ENCODE measurements around the gene PLXNB1. TPM values are rescaled to one million over a fixed set of nuclear protein-coding genes. Genes with fewer than 3 reads are reported as not detected.

PLXNB1 gene
- total and polyA plus RNA-seq, 2 experiments from 2014 or later, result 49.0 to 144 TPM

DNA sequence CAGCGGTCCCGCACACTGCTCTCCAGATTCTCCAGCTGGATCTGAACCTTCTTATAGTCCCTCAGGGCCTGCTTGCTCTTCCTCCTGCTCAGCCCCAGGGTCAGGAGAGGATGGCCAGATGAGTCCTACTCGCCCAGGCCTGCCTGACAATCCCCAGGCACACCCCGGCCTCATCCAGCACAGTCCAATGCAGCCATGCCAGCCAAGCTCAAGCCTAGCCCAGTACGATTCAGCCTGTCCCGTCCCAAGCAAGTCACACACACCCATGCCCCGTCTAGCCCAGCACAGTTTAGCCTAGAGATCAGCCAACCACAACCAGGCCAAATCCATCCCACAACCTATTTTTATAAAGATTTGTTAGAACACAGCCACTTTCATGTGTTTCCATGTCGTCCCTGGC is 16.8 kb downstream of the PLXNB1 start (continued):
- TF ChIP-seq, protein P1, sequence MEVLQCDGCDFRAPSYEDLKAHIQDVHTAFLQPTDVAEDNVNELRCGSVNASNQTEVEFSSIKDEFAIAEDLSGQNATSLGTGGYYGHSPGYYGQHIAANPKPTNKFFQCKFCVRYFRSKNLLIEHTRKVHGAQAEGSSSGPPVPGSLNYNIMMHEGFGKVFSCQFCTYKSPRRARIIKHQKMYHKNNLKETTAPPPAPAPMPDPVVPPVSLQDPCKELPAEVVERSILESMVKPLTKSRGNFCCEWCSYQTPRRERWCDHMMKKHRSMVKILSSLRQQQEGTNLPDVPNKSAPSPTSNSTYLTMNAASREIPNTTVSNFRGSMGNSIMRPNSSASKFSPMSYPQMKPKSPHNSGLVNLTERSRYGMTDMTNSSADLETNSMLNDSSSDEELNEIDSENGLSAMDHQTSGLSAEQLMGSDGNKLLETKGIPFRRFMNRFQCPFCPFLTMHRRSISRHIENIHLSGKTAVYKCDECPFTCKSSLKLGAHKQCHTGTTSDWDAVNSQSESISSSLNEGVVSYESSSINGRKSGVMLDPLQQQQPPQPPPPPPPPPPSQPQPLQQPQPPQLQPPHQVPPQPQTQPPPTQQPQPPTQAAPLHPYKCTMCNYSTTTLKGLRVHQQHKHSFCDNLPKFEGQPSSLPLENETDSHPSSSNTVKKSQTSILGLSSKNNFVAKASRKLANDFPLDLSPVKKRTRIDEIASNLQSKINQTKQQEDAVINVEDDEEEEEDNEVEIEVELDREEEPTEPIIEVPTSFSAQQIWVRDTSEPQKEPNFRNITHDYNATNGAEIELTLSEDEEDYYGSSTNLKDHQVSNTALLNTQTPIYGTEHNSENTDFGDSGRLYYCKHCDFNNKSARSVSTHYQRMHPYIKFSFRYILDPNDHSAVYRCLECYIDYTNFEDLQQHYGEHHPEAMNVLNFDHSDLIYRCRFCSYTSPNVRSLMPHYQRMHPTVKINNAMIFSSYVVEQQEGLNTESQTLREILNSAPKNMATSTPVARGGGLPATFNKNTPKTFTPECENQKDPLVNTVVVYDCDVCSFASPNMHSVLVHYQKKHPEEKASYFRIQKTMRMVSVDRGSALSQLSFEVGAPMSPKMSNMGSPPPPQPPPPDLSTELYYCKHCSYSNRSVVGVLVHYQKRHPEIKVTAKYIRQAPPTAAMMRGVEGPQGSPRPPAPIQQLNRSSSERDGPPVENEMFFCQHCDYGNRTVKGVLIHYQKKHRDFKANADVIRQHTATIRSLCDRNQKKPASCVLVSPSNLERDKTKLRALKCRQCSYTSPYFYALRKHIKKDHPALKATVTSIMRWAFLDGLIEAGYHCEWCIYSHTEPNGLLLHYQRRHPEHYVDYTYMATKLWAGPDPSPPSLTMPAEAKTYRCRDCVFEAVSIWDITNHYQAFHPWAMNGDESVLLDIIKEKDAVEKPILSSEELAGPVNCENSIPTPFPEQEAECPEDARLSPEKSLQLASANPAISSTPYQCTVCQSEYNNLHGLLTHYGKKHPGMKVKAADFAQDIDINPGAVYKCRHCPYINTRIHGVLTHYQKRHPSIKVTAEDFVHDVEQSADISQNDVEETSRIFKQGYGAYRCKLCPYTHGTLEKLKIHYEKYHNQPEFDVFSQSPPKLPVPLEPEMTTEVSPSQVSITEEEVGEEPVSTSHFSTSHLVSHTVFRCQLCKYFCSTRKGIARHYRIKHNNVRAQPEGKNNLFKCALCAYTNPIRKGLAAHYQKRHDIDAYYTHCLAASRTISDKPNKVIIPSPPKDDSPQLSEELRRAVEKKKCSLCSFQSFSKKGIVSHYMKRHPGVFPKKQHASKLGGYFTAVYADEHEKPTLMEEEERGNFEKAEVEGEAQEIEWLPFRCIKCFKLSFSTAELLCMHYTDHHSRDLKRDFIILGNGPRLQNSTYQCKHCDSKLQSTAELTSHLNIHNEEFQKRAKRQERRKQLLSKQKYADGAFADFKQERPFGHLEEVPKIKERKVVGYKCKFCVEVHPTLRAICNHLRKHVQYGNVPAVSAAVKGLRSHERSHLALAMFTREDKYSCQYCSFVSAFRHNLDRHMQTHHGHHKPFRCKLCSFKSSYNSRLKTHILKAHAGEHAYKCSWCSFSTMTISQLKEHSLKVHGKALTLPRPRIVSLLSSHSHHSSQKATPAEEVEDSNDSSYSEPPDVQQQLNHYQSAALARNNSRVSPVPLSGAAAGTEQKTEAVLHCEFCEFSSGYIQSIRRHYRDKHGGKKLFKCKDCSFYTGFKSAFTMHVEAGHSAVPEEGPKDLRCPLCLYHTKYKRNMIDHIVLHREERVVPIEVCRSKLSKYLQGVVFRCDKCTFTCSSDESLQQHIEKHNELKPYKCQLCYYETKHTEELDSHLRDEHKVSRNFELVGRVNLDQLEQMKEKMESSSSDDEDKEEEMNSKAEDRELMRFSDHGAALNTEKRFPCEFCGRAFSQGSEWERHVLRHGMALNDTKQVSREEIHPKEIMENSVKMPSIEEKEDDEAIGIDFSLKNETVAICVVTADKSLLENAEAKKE (CRISPR knock-in tag; IDR thresholded peaks at IDR 0.05), result no peak
- TF ChIP-seq POLR2AphosphoS5 (IDR thresholded peaks at IDR 0.05; ENCODE audit: low read depth) (no peak), STAT1 (IDR thresholded peaks at IDR 0.05; ENCODE audit: unreplicated experiment) (no peak), JUNB (IDR thresholded peaks at IDR 0.05; ENCODE audit: unreplicated experiment) (no peak), CREB1 (CRISPR knock-in tag; IDR thresholded peaks at IDR 0.05; ENCODE audit: low read depth) (no peak), NANOG (IDR thresholded peaks at IDR 0.05; ENCODE audit: borderline replicate concordance) (no peak), EZH2 (IDR thresholded peaks at IDR 0.05; ENCODE audit: low read depth, unreplicated experiment) (no peak)
- TF ChIP-seq, protein P2, sequence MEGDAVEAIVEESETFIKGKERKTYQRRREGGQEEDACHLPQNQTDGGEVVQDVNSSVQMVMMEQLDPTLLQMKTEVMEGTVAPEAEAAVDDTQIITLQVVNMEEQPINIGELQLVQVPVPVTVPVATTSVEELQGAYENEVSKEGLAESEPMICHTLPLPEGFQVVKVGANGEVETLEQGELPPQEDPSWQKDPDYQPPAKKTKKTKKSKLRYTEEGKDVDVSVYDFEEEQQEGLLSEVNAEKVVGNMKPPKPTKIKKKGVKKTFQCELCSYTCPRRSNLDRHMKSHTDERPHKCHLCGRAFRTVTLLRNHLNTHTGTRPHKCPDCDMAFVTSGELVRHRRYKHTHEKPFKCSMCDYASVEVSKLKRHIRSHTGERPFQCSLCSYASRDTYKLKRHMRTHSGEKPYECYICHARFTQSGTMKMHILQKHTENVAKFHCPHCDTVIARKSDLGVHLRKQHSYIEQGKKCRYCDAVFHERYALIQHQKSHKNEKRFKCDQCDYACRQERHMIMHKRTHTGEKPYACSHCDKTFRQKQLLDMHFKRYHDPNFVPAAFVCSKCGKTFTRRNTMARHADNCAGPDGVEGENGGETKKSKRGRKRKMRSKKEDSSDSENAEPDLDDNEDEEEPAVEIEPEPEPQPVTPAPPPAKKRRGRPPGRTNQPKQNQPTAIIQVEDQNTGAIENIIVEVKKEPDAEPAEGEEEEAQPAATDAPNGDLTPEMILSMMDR (conservative IDR thresholded peaks at IDR 0.05; ENCODE audit: low read depth in 2 of 2), result no peak
- TF ChIP-seq, protein P3, sequence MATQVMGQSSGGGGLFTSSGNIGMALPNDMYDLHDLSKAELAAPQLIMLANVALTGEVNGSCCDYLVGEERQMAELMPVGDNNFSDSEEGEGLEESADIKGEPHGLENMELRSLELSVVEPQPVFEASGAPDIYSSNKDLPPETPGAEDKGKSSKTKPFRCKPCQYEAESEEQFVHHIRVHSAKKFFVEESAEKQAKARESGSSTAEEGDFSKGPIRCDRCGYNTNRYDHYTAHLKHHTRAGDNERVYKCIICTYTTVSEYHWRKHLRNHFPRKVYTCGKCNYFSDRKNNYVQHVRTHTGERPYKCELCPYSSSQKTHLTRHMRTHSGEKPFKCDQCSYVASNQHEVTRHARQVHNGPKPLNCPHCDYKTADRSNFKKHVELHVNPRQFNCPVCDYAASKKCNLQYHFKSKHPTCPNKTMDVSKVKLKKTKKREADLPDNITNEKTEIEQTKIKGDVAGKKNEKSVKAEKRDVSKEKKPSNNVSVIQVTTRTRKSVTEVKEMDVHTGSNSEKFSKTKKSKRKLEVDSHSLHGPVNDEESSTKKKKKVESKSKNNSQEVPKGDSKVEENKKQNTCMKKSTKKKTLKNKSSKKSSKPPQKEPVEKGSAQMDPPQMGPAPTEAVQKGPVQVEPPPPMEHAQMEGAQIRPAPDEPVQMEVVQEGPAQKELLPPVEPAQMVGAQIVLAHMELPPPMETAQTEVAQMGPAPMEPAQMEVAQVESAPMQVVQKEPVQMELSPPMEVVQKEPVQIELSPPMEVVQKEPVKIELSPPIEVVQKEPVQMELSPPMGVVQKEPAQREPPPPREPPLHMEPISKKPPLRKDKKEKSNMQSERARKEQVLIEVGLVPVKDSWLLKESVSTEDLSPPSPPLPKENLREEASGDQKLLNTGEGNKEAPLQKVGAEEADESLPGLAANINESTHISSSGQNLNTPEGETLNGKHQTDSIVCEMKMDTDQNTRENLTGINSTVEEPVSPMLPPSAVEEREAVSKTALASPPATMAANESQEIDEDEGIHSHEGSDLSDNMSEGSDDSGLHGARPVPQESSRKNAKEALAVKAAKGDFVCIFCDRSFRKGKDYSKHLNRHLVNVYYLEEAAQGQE (IDR thresholded peaks at IDR 0.05; ENCODE audit: unreplicated experiment), result no peak
- TF ChIP-seq, protein P4, sequence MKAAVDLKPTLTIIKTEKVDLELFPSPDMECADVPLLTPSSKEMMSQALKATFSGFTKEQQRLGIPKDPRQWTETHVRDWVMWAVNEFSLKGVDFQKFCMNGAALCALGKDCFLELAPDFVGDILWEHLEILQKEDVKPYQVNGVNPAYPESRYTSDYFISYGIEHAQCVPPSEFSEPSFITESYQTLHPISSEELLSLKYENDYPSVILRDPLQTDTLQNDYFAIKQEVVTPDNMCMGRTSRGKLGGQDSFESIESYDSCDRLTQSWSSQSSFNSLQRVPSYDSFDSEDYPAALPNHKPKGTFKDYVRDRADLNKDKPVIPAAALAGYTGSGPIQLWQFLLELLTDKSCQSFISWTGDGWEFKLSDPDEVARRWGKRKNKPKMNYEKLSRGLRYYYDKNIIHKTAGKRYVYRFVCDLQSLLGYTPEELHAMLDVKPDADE (IDR thresholded peaks at IDR 0.05), result no peak

Data from GM23338 (cell line).